NCI-H146 treated with DMSO at 0.1 percent for 48 hours (cell line): ENCODE measurements around the gene UBFD1.
"Not testable (repeated sequence)": the region's sequence is repeated elsewhere in the genome, so short reads cannot be mapped to it uniquely, and the experiment has no call there.

ENCODE experiments used
- DNase-seq: peaks from one replicate; lab custom pipeline; 2025; ENCODE audit not compliant: unreplicated experiment; lab: John Stamatoyannopoulos, UW

The UBFD1 gene

GRCh38 chr16:23566724-23567123 is 9.2 kb downstream of the UBFD1 start:
- no peak for DNase-seq

GRCh38 chr16:23567602-23568001 is 10.1 kb downstream of the UBFD1 start:
- no peak for DNase-seq

- DNase-seq = no peak
Measured at GRCh38 chr16:23570992-23571632, 13.6 kb downstream of the UBFD1 start.

- DNase-seq = no peak
Measured at GRCh38 chr16:23571895-23572294, 14.4 kb downstream of the UBFD1 start.

GRCh38 chr16:23572394-23572793 is 14.9 kb downstream of the UBFD1 start:
- DNase-seq = no peak

- no peak for DNase-seq
Measured at GRCh38 chr16:23573817-23574216, 16.3 kb downstream of the UBFD1 start.

- DNase-seq = no peak
Measured at GRCh38 chr16:23575834-23576233, 18.3 kb downstream of the UBFD1 start.

- no peak for DNase-seq
Measured at GRCh38 chr16:23577493-23577892, 20.0 kb downstream of the UBFD1 start.

GRCh38 chr16:23578101-23578830 is 20.7 kb downstream of the UBFD1 start:
- DNase-seq = no peak

GRCh38 chr16:23579371-23579770 is 21.8 kb downstream of the UBFD1 start:
- no peak for DNase-seq

- DNase-seq = no peak
Measured at GRCh38 chr16:23580391-23580790, 22.9 kb downstream of the UBFD1 start.

- no peak for DNase-seq
Measured at GRCh38 chr16:23581764-23582163, 24.2 kb downstream of the UBFD1 start.

GRCh38 chr16:23583271-23583670 is 25.7 kb downstream of the UBFD1 start:
- DNase-seq = not testable (repeated sequence)

- DNase-seq = no peak
Measured at GRCh38 chr16:23584186-23585076, 26.9 kb downstream of the UBFD1 start.

GRCh38 chr16:23587726-23588125 is 30.2 kb downstream of the UBFD1 start:
- no peak for DNase-seq

- no peak for DNase-seq
Measured at GRCh38 chr16:23590181-23590580, 32.7 kb downstream of the UBFD1 start.

- no peak for DNase-seq
Measured at GRCh38 chr16:23594186-23594585, 36.7 kb downstream of the UBFD1 start.

- no peak for DNase-seq
Measured at GRCh38 chr16:23595246-23595950, 37.9 kb downstream of the UBFD1 start.

GRCh38 chr16:23595951-23596720 is 38.6 kb downstream of the UBFD1 start, which contains the start of gene NDUFAB1:
NDUFAB1 (minus strand) TSS chr16:23596316; CDS start chr16:23596290, 26 bp downstream.
- DNase-seq = peak; percentile 72
